IMR-90 (cell line): ENCODE data around the gene ABCB10. TPM values are rescaled to one million over a fixed set of nuclear protein-coding genes. Genes with fewer than 3 reads are reported as not detected.

Experiments
- ATAC-seq: fragments of 200-7000 bp; cut with Tn5 transposase; 2 replicates; pipeline ENCODE4 v1.9.1; 2020; ENCODE audit warnings: low read depth, mild to moderate bottlenecking, moderate library complexity
- BruUV-seq: library from RNA; stranded (reverse); fragments of 400-500 nt; replicated peaks from 2 replicates; lab custom pipeline; 2021; lab: Mats Ljungman, UMichigan
- CTCF ChIA-PET: fragments of 300-600 bp; formaldehyde crosslinking; extraction: SDS; loops from one replicate; lab custom pipeline; 2021; ENCODE audit warnings: antibody characterized with exemption; lab: Yijun Ruan, JAX
- POLR2A ChIA-PET: fragments of 300-600 bp; sonication (Branson Sonifier 250); formaldehyde crosslinking; loops from one replicate; lab custom pipeline; 2022; ENCODE audit warnings: antibody characterized with exemption; ENCODE audit not compliant: unreplicated experiment; lab: Charles Lee
- DNase-seq: peaks from one replicate; pipeline ENCODE4 v3.0.0; 2013
- H2AFZ ChIP-seq: replicated peaks from 2 replicates; pipeline ENCODE3; 2013; ENCODE audit warnings: low read length, mild to moderate bottlenecking; ENCODE audit not compliant: poor library complexity
- H2AK5ac ChIP-seq: 2 replicates; pipeline ENCODE4 v1.6.1; 2013; ENCODE audit warnings: low read depth, low read length, inconsistent platforms
- H2AK9ac ChIP-seq: replicated peaks from 2 replicates; pipeline ENCODE3; 2013; ENCODE audit warnings: mild to moderate bottlenecking, low read depth, low read length, moderate library complexity; ENCODE audit not compliant: poor library complexity
- H2BK120ac ChIP-seq: 2 replicates; pipeline ENCODE4 v1.6.1; 2013; ENCODE audit warnings: low read depth, low read length, inconsistent platforms
- H2BK15ac ChIP-seq: 3 replicates; pipeline ENCODE4 v1.6.1; 2013; ENCODE audit warnings: low read depth, low read length, inconsistent platforms
- H2BK20ac ChIP-seq: 2 replicates; pipeline ENCODE4 v1.6.1; 2013; ENCODE audit warnings: low read depth, mild to moderate bottlenecking, inconsistent platforms, low read length, moderate library complexity
- H2BK5ac ChIP-seq: 2 replicates; pipeline ENCODE4 v1.6.1; 2013; ENCODE audit warnings: mild to moderate bottlenecking, low read depth, low read length, inconsistent platforms; ENCODE audit not compliant: poor library complexity, severe bottlenecking
- H3K14ac ChIP-seq: replicated peaks from 2 replicates; pipeline ENCODE4 v1.6.1; 2013; ENCODE audit warnings: low read depth, low read length, inconsistent platforms
- H3K18ac ChIP-seq: 2 replicates; pipeline ENCODE4 v1.6.1; 2013; ENCODE audit warnings: low read depth, low read length, control low read depth
- H3K23ac ChIP-seq: 2 replicates; pipeline ENCODE4 v1.6.1; 2013; ENCODE audit warnings: low read depth, low read length, inconsistent platforms
- H3K27ac ChIP-seq: 2 replicates; pipeline ENCODE4 v1.5.1; 2013; ENCODE audit warnings: mild to moderate bottlenecking, control low read depth, low read length; ENCODE audit not compliant: insufficient read depth
- H3K27me3 ChIP-seq: 2 replicates; pipeline ENCODE4 v1.6.1; 2013; ENCODE audit warnings: low read length; ENCODE audit not compliant: control insufficient read depth, insufficient read depth
- H3K36me3 ChIP-seq: 2 replicates; pipeline ENCODE4 v1.6.1; 2013; ENCODE audit warnings: low read length, mixed read lengths; ENCODE audit not compliant: control insufficient read depth, insufficient read depth
- H3K4ac ChIP-seq: 2 replicates; pipeline ENCODE4 v1.6.1; 2013; ENCODE audit warnings: low read depth, low read length, inconsistent platforms
- H3K4me1 ChIP-seq: 2 replicates; pipeline ENCODE4 v1.6.1; 2013; ENCODE audit warnings: low read length, mixed read lengths; ENCODE audit not compliant: control insufficient read depth, insufficient read depth
- H3K4me2 ChIP-seq: 2 replicates; pipeline ENCODE4 v1.6.1; 2013; ENCODE audit warnings: low read depth, mild to moderate bottlenecking, control low read depth, low read length, moderate library complexity
- H3K4me3 ChIP-seq: 2 replicates; pipeline ENCODE4 v1.5.1; 2013; ENCODE audit warnings: low read depth, mild to moderate bottlenecking, control low read depth, low read length, moderate library complexity; ENCODE audit not compliant: insufficient read depth
- H3K56ac ChIP-seq: 2 replicates; pipeline ENCODE4 v1.6.1; 2013; ENCODE audit warnings: low read length, inconsistent platforms; ENCODE audit not compliant: insufficient read depth; ENCODE audit errors: extremely low read depth
- H3K79me1 ChIP-seq, 2 experiments: 2 replicates each; pipeline ENCODE4 v1.6.1; 2013; ENCODE audit warnings: low read length in 2 of 2, inconsistent platforms in 1 of 2, low read depth in 1 of 2
- H3K9ac ChIP-seq: 2 replicates; pipeline ENCODE4 v1.6.1; 2013; ENCODE audit warnings: low read depth, low read length, control low read depth
- H3K9me1 ChIP-seq: 2 replicates; pipeline ENCODE4 v1.6.1; 2013; ENCODE audit warnings: low read length, inconsistent platforms; ENCODE audit not compliant: insufficient read depth
- H3K9me3 ChIP-seq: 2 replicates; pipeline ENCODE4 v1.6.1; 2013; ENCODE audit warnings: low read length; ENCODE audit not compliant: control insufficient read depth, insufficient read depth
- H4K20me1 ChIP-seq: 2 replicates; pipeline ENCODE4 v1.6.1; 2013; ENCODE audit warnings: low read length, inconsistent platforms; ENCODE audit not compliant: insufficient read depth
- H4K5ac ChIP-seq: 2 replicates; pipeline ENCODE4 v1.6.1; 2013; ENCODE audit warnings: mild to moderate bottlenecking, low read depth, low read length, control low read depth
- H4K8ac ChIP-seq, 2 experiments: 2 replicates each; pipeline ENCODE4 v1.6.1; 2013; ENCODE audit warnings: low read depth in 2 of 2, low read length in 2 of 2, control low read depth in 1 of 2, inconsistent platforms in 1 of 2
- H4K91ac ChIP-seq: 2 replicates; pipeline ENCODE4 v1.6.1; 2013; ENCODE audit warnings: low read depth, low read length, inconsistent platforms; ENCODE audit not compliant: insufficient read depth
- CEBPB ChIP-seq: IDR thresholded peaks from 2 replicates; pipeline ENCODE4 v1.6.1; 2012; ENCODE audit warnings: low read depth, low read length, improper control_type of control experiment
- CTCF ChIP-seq: conservative IDR thresholded peaks from 2 replicates; pipeline ENCODE4 v1.5.1; 2012; ENCODE audit warnings: mild to moderate bottlenecking, low read depth, low read length, improper control_type of control experiment
- MAFK ChIP-seq: IDR thresholded peaks from 2 replicates; pipeline ENCODE4 v1.6.1; 2012; ENCODE audit warnings: low read depth, low read length, improper control_type of control experiment
- NFE2L2 ChIP-seq: fragments of 150-350 bp; IDR thresholded peaks from 2 replicates; pipeline ENCODE4 v1.6.1; 2016; ENCODE audit warnings: low read depth, mild to moderate bottlenecking, low read length
- POLR2A ChIP-seq: IDR thresholded peaks from 2 replicates; pipeline ENCODE4 v1.6.1; 2012; ENCODE audit warnings: mild to moderate bottlenecking, low read depth, low read length
- RAD21 ChIP-seq: IDR thresholded peaks from 2 replicates; pipeline ENCODE4 v1.6.1; 2012; ENCODE audit warnings: low read length, improper control_type of control experiment
- WGBS, 2 experiments: methylation state at CpG; one replicate each; pipeline versions ENCODE4 v1.1.5 to v1.1.7; 2013; ENCODE audit warnings: missing lambda C conversion rate in 2 of 2; ENCODE audit not compliant: insufficient read length in 1 of 2; ENCODE audit errors: extremely low coverage in 2 of 2; 5-methylcytosine and 5-hydroxymethylcytosine counted together
- dilution Hi-C: fragments of 300-500 bp; cut with HindIII; formaldehyde crosslinking; loops from one replicate; pipeline ENCODE4 v1.14.3; 2018; ENCODE audit warnings: low sequenced_read_pairs; ENCODE audit not compliant: unreplicated experiment
- in situ Hi-C: fragments of 300-500 bp; cut with MboI; formaldehyde crosslinking; loops from 3 replicates; pipeline ENCODE4 v1.14.3; 2019; ENCODE audit warnings: low sequenced_read_pairs, inconsistent platforms, mixed read lengths
- intact Hi-C: fragments of 100-400 bp; cut with micrococcal nuclease; formaldehyde crosslinking; loops from 2 replicates; pipeline ENCODE4 v1.10.0; 2022
- polyA plus RNA-seq, 3 experiments: library from polyadenylated mRNA; depleted of rRNA; stranded (reverse); fragments of >200 nt; gene quantifications; 2 replicates each; pipeline ENCODE4 v1.2.3, GENCODE V29; 2012; ENCODE audit warnings: low replicate concordance in 1 of 3
- total RNA-seq: library from RNA; depleted of rRNA; stranded (reverse); fragments of >200 nt; gene quantifications from 2 replicates; pipeline ENCODE4 v1.2.3, GENCODE V29; 2012
- TF ChIP-seq, protein P1 (sequence below): fragments of 150-350 bp; IDR thresholded peaks from 2 replicates; pipeline ENCODE4 v1.6.1; 2016; ENCODE audit warnings: low read depth, mild to moderate bottlenecking, low read length, moderate library complexity, borderline replicate concordance

ABCB10 gene
- total and polyA plus RNA-seq, 2 of the 4 experiments (the other 2 are of a cell fraction): 6.5 to 10.9 TPM

DNA sequence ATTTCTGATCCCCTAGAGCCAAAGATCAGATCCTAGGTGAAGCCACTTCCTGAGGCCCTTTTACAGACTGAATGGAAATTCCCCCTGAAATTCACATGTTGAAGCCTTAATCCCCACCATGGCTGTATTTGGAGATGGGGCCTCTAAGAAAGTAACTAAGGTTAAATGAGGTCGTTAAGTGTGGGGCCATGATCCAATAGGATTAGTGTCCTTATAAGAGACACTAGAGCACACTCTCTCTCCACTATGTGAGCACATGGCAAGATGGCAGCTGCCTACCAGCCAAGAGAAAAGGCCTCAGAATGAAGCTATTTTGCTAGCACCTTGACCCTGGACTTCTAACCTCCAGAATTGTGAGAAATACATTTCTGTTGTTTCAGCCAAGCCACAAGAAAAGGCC, 13.9 kb downstream of the ABCB10 start:
- no peak overlapping the region for H3K4me3 ChIP-seq
- peaks cover 30 to 32% of the 10 kb centered on the region in 2 experiments for H3K79me1 ChIP-seq
- in situ Hi-C loops (no loop called here), dilution Hi-C loops (no loop called here), intact Hi-C loops (no loop called here)
- H3K14ac ChIP-seq: no peak overlapping the region
- no peak overlapping the region for H3K4ac ChIP-seq
- H2BK15ac ChIP-seq: no peak overlapping the region
- no peak overlapping the region for H3K18ac ChIP-seq
- no peak overlapping the region for H4K8ac ChIP-seq
- H4K91ac ChIP-seq: no peak overlapping the region
- H3K9me3 ChIP-seq: no peaks in the 10 kb centered on the region
- peaks cover 16% of the 10 kb centered on the region for H3K36me3 ChIP-seq
- no peak overlapping the region for H2BK5ac ChIP-seq
- no peak for TF ChIP-seq NFE2L2
- no peak for TF ChIP-seq CTCF
- TF ChIP-seq CEBPB: no peak
- TF ChIP-seq POLR2A: no peak
- TF ChIP-seq MAFK: no peak
- TF ChIP-seq, protein P1, sequence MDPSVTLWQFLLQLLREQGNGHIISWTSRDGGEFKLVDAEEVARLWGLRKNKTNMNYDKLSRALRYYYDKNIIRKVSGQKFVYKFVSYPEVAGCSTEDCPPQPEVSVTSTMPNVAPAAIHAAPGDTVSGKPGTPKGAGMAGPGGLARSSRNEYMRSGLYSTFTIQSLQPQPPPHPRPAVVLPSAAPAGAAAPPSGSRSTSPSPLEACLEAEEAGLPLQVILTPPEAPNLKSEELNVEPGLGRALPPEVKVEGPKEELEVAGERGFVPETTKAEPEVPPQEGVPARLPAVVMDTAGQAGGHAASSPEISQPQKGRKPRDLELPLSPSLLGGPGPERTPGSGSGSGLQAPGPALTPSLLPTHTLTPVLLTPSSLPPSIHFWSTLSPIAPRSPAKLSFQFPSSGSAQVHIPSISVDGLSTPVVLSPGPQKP: no peak
- TF ChIP-seq RAD21: no peak
- CTCF ChIA-PET: no interaction called here
- H3K9ac ChIP-seq: no peak overlapping the region
- H3K27ac ChIP-seq: no peak overlapping the region
- DNase-seq: no peak
- no peaks in the 10 kb centered on the region; the same call in 1 of the 2 replicates for H4K20me1 ChIP-seq
- H3K23ac ChIP-seq: no peak overlapping the region
- no peak overlapping the region for H2AK9ac ChIP-seq
- ATAC-seq: no peak
- POLR2A ChIA-PET: no interaction called here
- no peak overlapping the region for H3K56ac ChIP-seq
- H2AFZ ChIP-seq: no peak overlapping the region
- H3K4me1 ChIP-seq: no peaks in the 10 kb centered on the region
- no peak overlapping the region for H2AK5ac ChIP-seq
- no peak overlapping the region for H2BK20ac ChIP-seq
- no peaks in the 10 kb centered on the region for H3K27me3 ChIP-seq
- BruUV-seq: no TSS peak
- no peak overlapping the region for H2BK120ac ChIP-seq
- H3K9me1 ChIP-seq: peaks cover 3% of the 10 kb centered on the region; the same call in 1 of the 2 replicates
- WGBS, 2 experiments: no CpG with 5 or more reads among the region's 1 CpG
- H4K5ac ChIP-seq: no peak overlapping the region
- no peak overlapping the region for H3K4me2 ChIP-seq
